ENCODE results near the gene BZW1. TPM values are rescaled to one million over a fixed set of nuclear protein-coding genes. Genes with fewer than 3 reads are reported as not detected.

BZW1 gene
- total RNA-seq, 6 donors from 2014 or later, result 80.7 to 327 (median 160) TPM

DNA sequence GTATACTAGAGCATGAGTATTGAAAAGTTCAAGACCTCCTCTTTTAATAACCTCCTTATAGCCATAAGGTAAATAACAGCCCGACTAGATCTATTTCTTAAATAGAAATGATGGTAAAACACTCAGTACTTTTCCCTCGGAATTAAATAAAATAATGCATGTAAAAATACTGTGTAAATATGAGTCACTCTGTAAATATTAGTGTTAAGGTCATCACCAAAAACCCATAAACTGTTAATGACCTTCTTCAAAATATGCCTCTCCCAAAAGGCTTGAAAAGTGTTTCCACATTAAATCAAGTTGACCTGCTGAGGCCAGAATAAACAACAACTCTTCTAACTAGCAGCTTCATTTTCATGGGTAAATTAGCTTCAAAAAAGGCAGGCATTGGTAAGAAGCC is 25.3 kb upstream of the BZW1 start:
- H3K9me3 ChIP-seq, result no peaks in the 10 kb centered on the region
- no peak for ATAC-seq (ENCODE audit: low FRiP score in 2 of 2)
- H3K4me1 ChIP-seq, result peaks cover 0 to 13% (median 0%) of the 10 kb centered on the region in 4 donors
- no peaks in the 10 kb centered on the region for H3K36me3 ChIP-seq
- no peak for DNase-seq
- WGBS, 2 donors, result 54 to 55% methylated on average over 2 of the region's 2 CpGs
- H3K4me3 ChIP-seq, result no peak overlapping the region
- TF ChIP-seq, protein P1, sequence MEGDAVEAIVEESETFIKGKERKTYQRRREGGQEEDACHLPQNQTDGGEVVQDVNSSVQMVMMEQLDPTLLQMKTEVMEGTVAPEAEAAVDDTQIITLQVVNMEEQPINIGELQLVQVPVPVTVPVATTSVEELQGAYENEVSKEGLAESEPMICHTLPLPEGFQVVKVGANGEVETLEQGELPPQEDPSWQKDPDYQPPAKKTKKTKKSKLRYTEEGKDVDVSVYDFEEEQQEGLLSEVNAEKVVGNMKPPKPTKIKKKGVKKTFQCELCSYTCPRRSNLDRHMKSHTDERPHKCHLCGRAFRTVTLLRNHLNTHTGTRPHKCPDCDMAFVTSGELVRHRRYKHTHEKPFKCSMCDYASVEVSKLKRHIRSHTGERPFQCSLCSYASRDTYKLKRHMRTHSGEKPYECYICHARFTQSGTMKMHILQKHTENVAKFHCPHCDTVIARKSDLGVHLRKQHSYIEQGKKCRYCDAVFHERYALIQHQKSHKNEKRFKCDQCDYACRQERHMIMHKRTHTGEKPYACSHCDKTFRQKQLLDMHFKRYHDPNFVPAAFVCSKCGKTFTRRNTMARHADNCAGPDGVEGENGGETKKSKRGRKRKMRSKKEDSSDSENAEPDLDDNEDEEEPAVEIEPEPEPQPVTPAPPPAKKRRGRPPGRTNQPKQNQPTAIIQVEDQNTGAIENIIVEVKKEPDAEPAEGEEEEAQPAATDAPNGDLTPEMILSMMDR (IDR thresholded peaks at IDR 0.05), result no peak
- TF ChIP-seq POLR2A (IDR thresholded peaks at IDR 0.05), result no peak
- TF ChIP-seq EP300 (IDR thresholded peaks at IDR 0.05), result no peak
- TF ChIP-seq POLR2AphosphoS5 (IDR thresholded peaks at IDR 0.05), result no peak
- H3K27me3 ChIP-seq, result no peaks in the 10 kb centered on the region
- H3K27ac ChIP-seq, result no peak overlapping the region

DNA sequence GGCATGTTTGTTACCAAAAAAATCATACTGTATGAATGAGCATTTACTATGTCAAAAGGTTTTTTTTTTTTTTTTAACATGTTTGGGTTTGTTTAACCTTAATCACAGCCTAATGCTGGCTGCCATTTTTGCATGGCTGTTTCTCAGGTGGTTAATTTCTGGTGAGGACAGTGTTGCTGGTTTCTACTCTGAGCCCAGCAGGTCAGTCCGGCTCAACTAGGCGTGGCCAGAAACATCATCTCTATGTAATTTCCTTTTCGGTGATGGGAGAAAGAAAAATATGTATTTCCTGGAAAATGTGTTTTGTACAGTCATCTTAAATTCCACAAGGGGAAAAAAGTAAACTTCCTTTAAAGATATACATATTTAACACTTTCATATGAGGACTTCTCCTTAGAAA is 24.9 kb upstream of the BZW1 start:
- H3K36me3 ChIP-seq, result no peaks in the 10 kb centered on the region
- no peaks in the 10 kb centered on the region for H3K27me3 ChIP-seq
- TF ChIP-seq POLR2AphosphoS5 (IDR thresholded peaks at IDR 0.05) (no peak), EP300 (IDR thresholded peaks at IDR 0.05) (no peak), POLR2A (IDR thresholded peaks at IDR 0.05) (no peak)
- TF ChIP-seq, protein P1 (IDR thresholded peaks at IDR 0.05), result no peak
- no peak overlapping the region for H3K4me3 ChIP-seq
- H3K4me1 ChIP-seq, result peaks cover 0 to 13% (median 0%) of the 10 kb centered on the region in 4 donors
- ATAC-seq (ENCODE audit: low FRiP score in 2 of 2) (peak in 1 of 2 donors; percentile 60), DNase-seq (no peak)
- WGBS, 2 donors, result 32 to 36% methylated on average over 3 of the region's 3 CpGs
- H3K27ac ChIP-seq, result no peak overlapping the region
- H3K9me3 ChIP-seq, result no peaks in the 10 kb centered on the region

DNA sequence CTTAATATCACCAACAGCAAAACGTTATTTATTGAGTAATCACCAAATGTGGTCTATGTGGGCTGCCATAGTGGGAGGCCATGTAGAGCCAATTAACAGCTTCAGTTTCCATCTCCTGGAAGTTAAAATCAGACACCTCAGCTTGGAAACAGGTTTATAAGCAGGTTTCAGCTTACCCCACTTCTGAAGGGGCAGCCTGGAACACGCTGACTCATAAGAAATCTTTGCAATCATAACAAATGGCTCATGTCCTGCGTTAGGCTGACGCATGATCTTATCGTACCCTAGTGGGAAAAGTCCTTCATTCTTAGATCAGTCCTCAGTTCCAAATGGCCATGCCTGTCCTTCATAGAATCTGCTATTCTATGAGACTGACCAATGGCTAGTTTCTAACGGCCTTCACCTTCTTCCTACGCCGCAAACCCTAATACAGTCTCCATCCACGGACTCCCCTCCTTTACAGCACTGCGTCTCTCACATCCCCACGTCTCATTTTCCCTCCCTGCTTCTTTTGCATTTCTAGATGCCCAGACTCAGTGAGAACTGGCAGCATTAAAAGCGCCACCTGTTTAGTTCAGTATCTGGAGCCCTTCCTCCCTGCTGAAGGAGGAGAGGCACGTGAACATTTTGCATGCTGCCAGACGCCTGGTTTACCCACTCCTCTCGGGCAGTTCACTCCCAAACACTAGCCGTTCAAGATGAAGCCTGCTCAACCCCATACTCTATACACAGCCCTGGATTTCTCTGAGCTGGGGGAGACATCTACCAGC is 24.2 kb upstream of the BZW1 start:
- no peaks in the 10 kb centered on the region for H3K36me3 ChIP-seq
- WGBS, 2 donors, result 76 to 81% methylated on average over 16 of the region's 16 CpGs
- H3K9me3 ChIP-seq, result no peaks in the 10 kb centered on the region
- TF ChIP-seq POLR2A (IDR thresholded peaks at IDR 0.05) (no peak), POLR2AphosphoS5 (IDR thresholded peaks at IDR 0.05) (no peak), EP300 (IDR thresholded peaks at IDR 0.05) (no peak)
- TF ChIP-seq, protein P1 (IDR thresholded peaks at IDR 0.05), result no peak
- no peak for DNase-seq
- H3K27me3 ChIP-seq, result no peaks in the 10 kb centered on the region
- ATAC-seq (ENCODE audit: low FRiP score in 2 of 2), result peak in 1 of 2 donors; percentile 80
- no peak overlapping the region for H3K4me3 ChIP-seq
- peak overlapping the region in 1 of 4 donors; percentile 11 for H3K27ac ChIP-seq
- H3K4me1 ChIP-seq, result peaks cover 0 to 13% (median 0%) of the 10 kb centered on the region in 4 donors

DNA sequence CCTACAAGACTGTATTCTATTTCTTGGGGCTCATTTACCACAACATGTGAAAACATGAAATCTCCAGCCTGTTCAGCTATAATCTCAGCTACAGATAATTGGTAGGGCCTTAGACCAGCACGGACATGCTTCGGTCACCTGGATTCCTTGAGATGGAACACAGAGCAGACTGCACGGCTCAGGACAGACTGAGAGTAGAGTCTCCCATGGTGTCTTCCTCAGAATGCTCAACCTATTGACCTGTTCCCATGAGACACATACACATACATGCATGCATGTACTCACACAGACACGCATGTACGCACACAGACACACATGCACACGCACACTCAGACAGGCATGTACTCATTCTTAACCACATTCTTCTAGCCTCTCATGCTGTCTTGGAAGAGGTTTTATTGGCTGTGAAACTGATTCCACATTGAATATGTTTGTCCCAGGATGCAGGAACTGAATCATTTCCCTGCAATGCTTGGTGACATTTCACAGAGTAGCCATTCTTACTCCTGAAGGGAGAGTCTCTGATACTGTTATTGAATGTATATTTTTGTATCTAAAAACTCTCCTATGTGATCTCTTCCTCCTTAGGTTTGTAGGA is 23.5 kb upstream of the BZW1 start:
- H3K9me3 ChIP-seq, result no peaks in the 10 kb centered on the region
- no peak overlapping the region for H3K4me3 ChIP-seq
- ATAC-seq (ENCODE audit: low FRiP score in 2 of 2) (peak in 1 of 2 donors; percentile 16), DNase-seq (no peak)
- H3K4me1 ChIP-seq, result peaks cover 0 to 13% (median 0%) of the 10 kb centered on the region in 4 donors
- TF ChIP-seq EP300 (IDR thresholded peaks at IDR 0.05) (no peak), POLR2AphosphoS5 (IDR thresholded peaks at IDR 0.05) (no peak), POLR2A (IDR thresholded peaks at IDR 0.05) (no peak)
- TF ChIP-seq, protein P1 (IDR thresholded peaks at IDR 0.05), result no peak
- no peak overlapping the region for H3K27ac ChIP-seq
- WGBS, 2 donors, result 90 to 93% methylated on average over 6 of the region's 6 CpGs
- no peaks in the 10 kb centered on the region for H3K27me3 ChIP-seq
- no peaks in the 10 kb centered on the region for H3K36me3 ChIP-seq
